GM15510 (cell line): ENCODE measurements around the gene ASB13.

Source experiments
- POLR2A ChIP-seq: IDR thresholded peaks from 3 replicates; pipeline ENCODE4 v1.6.1; 2011; ENCODE audit warnings: borderline replicate concordance; ENCODE audit not compliant: insufficient read length; ENCODE audit errors: extremely low read depth

ASB13 gene

DNA sequence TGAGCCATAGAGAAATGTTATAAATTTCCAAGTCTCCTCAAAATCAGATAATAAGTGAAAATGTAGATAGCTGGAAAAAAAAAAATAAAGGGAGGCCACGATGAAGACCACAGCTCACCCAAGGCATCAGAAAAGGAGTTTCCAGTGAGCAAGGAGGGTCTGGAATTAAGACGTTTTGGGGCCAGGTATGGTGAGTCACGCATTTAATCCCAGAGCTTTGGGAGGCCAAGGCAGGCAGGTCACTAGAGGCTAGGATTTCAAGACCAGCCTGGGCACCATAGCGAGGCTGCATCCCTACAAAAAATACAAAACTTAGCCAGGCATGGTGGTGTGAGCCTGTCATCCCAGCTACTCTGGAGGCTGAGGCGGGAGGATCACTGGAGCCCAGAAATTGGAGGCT is 65.5 kb downstream of the ASB13 start:
- TF ChIP-seq POLR2A, result no peak

DNA sequence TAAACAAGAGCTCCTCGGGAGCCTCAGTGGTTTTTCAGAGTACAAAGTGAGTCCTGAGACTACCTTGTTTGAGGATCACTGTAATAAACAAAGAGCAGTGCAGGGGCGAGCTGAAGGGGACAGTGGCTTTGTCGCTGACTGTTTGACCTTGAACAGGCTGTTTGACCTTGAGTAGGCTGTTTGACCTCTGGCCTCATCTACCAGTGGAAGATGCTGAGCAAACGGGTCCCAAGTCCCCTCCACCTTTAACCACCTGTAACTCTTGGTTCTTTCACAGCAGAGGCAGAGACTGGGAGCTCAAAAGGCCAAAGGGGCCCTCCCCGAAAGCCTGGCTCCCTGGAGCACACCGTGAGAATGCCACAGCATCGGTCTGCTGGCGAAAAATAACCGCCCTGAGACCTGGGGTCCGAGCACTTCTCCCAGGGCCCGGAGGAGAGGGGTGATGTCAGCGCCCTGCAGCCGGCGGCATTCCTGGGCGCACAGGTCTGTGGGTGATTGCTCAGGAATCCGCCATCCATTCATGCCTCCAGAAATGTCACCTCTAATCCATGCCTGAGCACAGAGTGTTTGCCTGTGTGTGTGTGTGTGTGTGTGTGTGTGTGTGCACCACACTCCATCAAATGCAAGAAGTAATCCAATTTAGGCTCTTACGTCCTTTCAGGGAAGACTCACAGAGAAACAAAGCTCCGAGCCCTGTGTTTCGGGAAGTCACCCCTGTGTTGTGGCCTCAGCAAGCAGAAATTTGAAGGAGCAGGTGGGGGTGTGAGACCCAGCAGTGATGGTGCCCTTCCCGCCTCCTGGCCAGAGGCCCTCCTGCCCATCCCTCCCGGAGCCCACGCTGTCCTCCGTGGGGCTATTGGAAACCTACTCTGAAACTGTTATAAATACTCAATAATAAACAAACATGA is 66.5 kb downstream of the ASB13 start:
- no peak for TF ChIP-seq POLR2A

DNA sequence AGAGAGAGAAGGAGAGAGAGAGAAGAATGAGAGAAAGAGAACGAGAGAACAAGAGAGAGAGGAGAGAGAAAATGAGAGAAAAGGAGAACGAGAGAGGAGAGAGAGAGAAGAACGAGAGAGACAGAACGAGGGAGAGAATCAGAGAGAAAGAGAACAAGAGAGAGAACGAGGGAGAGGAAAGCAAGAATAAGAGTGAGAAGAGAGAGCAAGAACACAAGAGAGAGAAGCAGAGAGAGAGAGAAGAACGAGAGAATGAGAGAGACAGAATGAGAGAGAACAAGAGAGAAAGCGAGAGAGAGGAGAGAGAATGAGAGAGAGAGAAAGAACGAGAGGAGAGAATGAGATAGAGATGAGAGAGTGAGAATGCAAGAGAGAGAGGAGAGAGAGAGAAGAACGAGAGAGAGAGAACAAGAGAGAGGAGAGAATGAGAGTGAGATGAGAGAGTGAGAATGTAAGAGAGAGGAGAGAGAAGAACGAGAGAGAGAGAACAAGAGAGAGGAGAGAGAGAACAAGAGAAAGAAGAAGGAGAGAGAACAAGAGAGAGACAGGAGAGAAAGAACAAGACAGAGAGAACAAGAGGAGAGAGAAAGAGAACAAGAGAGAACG is 68.2 kb downstream of the ASB13 start:
- no peak for TF ChIP-seq POLR2A

DNA sequence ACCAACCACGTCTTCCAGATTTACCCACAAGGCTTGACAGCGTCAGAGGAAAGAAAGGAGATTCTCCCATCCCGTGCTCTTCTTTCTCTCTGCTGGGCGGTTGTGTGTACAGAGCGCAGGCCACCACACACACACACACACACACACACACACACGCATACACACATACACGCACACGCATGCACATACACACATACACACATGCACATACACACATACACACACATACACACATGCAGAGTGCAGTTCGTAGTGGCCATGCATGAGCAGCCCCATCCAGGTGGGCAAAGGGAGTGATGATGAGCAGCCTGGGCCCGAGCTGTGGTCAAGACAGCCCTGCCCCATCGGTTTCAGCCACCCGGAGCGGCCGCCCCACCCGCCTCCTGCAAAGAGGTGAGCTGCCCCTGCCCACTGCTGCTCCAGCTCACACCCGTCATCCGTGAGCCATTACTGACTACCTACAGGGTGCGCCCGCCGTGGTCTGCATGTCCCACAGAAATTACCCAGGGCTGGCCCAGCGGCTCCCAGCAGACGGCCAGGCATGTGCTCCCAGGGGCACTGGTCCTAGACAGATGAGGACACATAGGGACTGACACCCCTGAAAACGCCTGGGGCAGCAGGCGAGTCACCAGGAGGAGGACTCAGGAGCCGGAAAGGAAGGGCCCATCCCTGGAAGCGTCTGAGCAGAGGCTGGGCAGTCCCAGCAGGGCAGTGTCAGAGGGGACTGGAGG is 69.6 kb downstream of the ASB13 start:
- TF ChIP-seq POLR2A, result no peak

DNA sequence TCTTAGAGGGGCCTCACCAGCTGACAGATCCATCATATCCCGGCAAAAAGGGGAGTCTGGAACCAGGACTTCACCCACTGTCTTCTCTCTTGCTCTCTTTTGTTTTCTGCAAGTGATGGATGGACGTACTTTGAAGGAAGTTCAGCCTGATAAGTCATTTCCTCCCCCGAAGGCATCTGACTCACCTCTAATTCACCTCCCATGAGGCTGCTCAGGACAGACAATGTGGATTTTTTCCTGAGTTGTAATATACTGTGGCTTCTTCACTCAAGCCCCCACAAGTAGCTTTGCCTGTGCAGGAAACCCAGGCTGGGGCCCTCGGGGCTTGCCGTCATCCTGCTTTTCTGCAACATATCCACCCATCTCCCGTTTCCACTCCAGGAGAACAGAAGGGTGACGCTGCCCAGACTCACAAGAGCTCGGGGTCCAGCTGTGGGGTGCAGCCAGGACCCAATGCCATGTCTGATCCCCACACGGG is 70.4 kb downstream of the ASB13 start:
- no peak for TF ChIP-seq POLR2A

DNA sequence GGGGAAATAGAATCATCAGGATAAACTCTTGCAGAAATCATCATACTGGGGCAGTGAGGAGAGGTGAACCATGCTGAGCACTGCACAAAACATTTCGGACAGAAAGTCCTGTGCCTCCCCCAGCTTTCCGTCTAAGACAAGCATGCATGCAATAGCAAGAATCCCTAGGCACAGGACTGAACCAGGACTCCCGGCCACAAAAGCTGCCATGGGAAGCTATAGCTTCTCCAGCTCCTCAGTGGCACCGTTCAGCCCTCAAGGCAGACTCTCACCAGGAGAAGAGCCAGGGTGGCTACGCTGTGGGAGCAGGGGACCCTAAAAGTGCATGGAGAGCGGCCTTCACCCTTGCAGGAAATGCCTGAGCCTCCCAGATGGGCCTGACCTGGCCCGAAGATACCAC is 70.8 kb downstream of the ASB13 start:
- TF ChIP-seq POLR2A, result no peak

DNA sequence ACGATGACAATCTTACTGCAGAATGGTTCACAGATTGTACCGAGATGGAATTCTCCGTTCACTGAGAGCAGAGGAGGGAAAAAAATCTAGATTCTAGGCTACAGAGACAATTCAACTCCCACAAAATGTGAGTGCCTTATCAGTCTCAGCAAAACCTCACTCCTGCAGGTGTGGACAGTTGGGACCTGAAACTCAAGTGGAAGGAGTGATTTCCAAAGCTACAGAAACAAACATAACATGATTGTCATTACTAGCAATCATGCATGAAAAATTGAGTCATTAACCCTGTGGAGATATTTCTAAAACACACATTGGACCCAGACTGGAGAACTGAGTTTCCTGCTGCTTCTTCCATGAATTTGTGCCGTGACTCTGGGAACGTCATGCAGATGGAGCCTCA is 71.3 kb downstream of the ASB13 start:
- TF ChIP-seq POLR2A, result no peak

DNA sequence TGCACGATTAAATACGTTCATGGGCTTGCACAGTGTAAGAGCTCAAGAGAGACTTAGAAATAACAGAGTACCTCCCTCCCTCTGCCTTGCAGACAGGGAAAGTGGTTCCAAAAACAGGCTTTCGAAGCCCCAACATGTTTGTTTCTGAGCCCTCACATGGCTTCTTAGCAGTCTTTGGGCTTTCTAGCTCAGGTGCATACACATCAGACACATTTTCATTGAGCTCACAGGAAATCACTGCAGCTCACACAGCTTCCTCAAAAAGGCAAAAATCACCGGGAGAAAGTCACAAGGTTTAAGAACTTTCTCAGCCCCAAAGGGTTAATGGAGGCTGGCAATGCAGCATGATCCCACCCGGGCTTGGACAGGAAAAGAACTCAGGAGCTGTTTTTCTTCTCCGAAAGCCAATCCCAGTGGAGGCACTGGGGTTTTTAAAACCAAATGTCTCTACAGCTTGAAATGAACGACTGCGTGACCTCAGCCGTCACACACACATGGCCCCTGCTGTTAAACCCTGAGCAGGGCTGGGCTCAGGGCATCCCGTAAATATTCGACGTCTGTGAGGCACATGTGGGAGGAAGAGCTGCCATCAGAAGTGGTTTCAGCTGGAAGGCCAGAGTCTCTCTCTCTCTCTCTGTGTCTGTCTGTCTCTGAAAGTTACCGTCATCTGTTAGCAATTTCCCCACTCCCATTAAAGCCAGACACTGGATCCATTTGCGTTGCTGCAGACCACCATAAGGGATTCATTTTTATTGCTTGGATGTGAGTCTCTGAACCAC is 71.9 kb downstream of the ASB13 start:
- TF ChIP-seq POLR2A, result no peak

DNA sequence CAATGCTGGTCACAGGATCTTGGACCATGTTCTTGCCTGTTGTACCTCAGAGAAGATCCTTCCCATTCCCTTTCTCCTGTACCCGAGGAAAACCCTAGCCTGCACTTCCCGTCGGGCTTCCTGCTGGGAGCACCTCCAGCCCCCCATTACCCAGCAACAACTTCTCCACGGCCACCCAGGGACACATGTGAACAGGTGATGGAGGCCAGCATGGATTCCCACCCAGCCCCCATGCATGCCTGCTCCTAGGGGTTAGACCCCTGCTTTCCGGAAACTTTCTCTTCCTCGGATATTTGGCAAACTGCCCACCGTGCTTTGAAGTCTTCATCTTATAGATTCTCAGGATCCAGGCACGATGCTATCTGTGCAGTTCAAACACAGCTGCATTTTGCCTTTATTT is 74.3 kb downstream of the ASB13 start:
- no peak for TF ChIP-seq POLR2A

DNA sequence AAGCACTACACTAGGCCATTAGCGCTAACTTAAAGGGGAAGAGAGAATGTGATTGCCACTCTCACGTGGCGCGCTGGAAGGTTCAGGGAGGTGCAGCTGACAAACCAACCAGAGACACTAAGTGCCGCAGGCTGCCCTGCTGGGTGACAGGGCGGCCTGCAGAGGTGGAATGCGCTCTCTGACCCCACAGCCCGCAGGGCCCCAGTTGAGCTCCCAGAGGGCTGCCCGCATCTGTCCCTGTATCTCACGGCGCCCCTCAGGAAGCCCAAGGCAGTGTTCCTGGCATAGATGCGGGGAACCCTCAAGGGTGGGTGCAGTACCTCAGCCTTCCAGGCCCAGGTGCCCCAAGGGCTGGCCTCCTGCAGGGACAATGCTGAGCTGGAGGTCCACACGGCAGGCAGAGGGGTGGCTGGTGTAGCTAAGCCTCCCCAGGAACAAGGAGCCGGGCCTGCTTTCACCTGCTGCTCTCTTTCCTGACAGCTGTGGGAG is 75.0 kb downstream of the ASB13 start:
- no peak for TF ChIP-seq POLR2A

DNA sequence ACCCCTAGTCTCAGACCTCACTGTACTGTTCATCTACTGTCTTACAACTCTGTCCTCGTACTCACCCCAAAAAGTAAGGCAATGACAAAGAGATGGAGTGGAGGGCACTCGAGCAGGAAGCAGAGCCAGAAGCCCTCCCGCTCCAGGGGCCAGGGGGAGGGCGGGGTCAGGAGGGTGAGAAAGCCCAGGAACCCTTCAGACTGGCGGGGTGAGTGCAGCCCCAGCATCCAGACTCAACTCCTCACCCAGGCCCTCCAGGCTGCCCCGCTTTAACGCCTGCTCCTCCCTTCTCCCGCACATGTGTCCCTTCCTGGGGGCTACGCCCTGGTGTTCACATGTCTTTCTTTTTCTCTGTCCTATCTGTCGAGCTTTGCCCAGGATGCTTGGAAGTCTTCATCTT is 75.6 kb downstream of the ASB13 start:
- no peak for TF ChIP-seq POLR2A

DNA sequence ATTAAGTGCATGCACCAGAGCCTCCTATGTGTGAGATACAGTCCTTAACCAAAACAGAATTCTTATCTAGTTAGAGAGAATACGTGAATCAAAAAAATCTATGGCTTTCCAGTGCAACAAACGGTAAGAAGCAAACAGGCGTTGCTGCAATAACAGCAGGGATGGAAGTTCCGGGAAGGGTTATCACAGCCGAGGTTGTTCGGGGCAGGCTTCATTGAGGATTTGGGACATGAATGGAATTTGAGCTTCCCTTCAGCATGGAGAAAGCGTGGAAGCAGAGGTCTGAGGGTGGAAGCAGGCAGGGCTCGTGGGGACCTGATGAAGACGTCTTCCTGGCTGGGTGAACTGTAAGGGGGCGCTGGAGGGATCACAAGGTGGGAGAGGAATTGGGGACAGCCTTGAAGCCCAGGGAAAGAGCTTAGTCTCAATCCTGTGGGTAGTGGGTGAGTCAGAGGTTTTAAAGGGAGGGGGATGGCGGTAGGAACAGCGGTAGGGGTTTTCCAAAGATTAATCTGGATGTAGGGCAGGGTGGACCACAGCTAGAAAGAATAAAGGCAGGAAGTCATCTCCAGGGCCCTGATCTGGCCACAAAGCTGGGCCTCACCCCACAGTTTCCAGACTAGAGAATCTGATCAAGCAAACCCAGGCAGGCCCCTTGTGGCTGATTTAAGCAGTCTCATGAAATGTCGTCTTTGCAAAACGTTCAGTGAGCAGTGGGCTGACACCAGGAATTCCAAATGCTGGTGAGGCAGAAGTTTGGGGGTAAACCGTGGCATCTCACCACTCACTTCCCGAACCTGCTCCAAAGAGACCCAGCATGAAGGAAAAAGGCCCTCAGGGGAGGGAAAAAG is 76.5 kb downstream of the ASB13 start:
- no peak for TF ChIP-seq POLR2A

DNA sequence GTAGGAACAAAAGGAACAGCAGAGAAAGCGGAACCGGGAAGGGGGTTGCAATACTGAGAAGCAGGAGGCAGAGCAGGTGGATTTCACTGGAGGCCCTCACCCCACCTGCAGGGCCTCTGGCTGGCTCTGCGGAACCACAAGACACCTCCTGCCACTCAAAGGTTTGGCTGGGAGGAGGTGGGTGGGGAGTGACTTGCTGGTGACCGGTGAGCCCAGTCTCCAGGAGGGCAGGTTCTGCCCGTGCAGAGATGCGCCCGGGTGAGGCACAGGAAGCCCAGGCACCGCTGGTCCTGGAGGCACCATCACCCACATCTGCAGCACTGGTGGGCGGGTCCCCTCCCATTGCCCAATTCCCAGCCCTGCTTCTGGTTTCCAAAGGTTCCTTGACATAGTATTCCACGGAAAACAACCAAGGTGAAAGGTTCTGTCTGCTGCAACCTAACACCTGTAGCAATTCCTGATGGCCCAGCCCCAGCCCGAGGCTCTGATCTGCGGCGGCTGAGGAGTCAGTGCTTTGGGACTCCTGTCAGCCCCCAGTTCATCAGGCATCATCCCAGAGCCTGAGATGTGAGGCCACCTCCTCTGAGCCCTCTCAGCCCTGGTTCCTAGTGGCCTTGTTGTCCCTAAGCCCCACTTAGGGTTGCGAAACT is 77.3 kb downstream of the ASB13 start:
- no peak for TF ChIP-seq POLR2A
